Lower leg skin (tissue), 4 donors: ENCODE data around the gene ETFRF1. TPM values are rescaled to one million over a fixed set of nuclear protein-coding genes. Genes with fewer than 3 reads are reported as not detected.

Experiments used
- DNase-seq, 2 donors: peaks; one replicate each; pipeline ENCODE4 v3.0.0-alpha.2; 2019; ENCODE audit warnings: low spot score in 2 of 2
- H3K4me3 ChIP-seq: fragments of 200-600 bp; sonication (generic); 2 replicates; pipeline ENCODE4 v1.5.1; 2017; ENCODE audit warnings: mild to moderate bottlenecking, low read depth; ENCODE audit not compliant: poor library complexity, severe bottlenecking
- CTCF ChIP-seq, 3 donors: fragments of 450-650 bp; IDR thresholded peaks; one replicate each; pipeline ENCODE4 v1.5.1; 2016; ENCODE audit warnings: antibody characterized with exemption in 3 of 3, mild to moderate bottlenecking in 3 of 3, moderate library complexity in 2 of 3
- POLR2A ChIP-seq, 2 donors: fragments of 450-650 bp; IDR thresholded peaks; one replicate each; pipeline ENCODE4 v1.6.1; 2016 to 2017; ENCODE audit warnings: antibody characterized with exemption in 2 of 2, mild to moderate bottlenecking in 1 of 2, moderate library complexity in 1 of 2
- WGBS, 2 donors: methylation state at CpG; one replicate each; pipeline ENCODE4 v1.1.5; 2018; 5-methylcytosine and 5-hydroxymethylcytosine counted together
- intact Hi-C: fragments of 100-400 bp; cut with DNase I; formaldehyde crosslinking; loops from one replicate; pipeline ENCODE4 v1.15.0; 2023; ENCODE audit warnings: low total_unique reads
- total RNA-seq, 4 donors: library from RNA; depleted of rRNA; stranded (reverse); fragments of >200 nt; gene quantifications; one replicate each; pipeline ENCODE4 v1.1.0, GENCODE V29; 2016

The ETFRF1 gene
- total RNA-seq, 4 donors from 2014 or later = 26.1 to 59.9 (median 38.0) TPM

- DNase-seq = no peak
- WGBS, 2 donors = 48 to 53% methylated on average over 3 of the region's 3 CpGs
- H3K4me3 ChIP-seq = no peak overlapping the region
- intact Hi-C loops = no loop called here
- TF ChIP-seq CTCF (IDR thresholded peaks at IDR 0.05) = no peak
- no peak for TF ChIP-seq POLR2A (IDR thresholded peaks at IDR 0.05)
Observed at GRCh38 chr12:25186788-25187402, 8.1 kb upstream of the ETFRF1 start.

- H3K4me3 ChIP-seq = no peak overlapping the region
- TF ChIP-seq POLR2A (IDR thresholded peaks at IDR 0.05) (no peak), CTCF (IDR thresholded peaks at IDR 0.05) (no peak)
- intact Hi-C loops = no loop called here
- no peak for DNase-seq
- WGBS, 2 donors = 36 to 43% methylated on average over 2 of the region's 2 CpGs
Observed at GRCh38 chr12:25187781-25188180, 7.3 kb upstream of the ETFRF1 start.

GRCh38 chr12:25189656-25190055, 5.4 kb upstream of the ETFRF1 start:
- no peak for DNase-seq
- intact Hi-C loops = no loop called here
- TF ChIP-seq CTCF (IDR thresholded peaks at IDR 0.05) (no peak), POLR2A (IDR thresholded peaks at IDR 0.05) (no peak)
- no peak overlapping the region for H3K4me3 ChIP-seq

- intact Hi-C loops = no loop called here
- TF ChIP-seq CTCF (IDR thresholded peaks at IDR 0.05) (no peak), POLR2A (IDR thresholded peaks at IDR 0.05) (no peak)
- no peak for DNase-seq
- 96 to 98% methylated on average over 6 of the region's 6 CpGs for WGBS, 2 donors
- no peak overlapping the region for H3K4me3 ChIP-seq
Observed at GRCh38 chr12:25190793-25191192, 4.2 kb upstream of the ETFRF1 start.

GRCh38 chr12:25194214-25194613, 823 bp upstream of the ETFRF1 start:
- intact Hi-C loops = no loop called here
- TF ChIP-seq POLR2A (IDR thresholded peaks at IDR 0.05) (no peak), CTCF (IDR thresholded peaks at IDR 0.05) (no peak)
- no peak overlapping the region for H3K4me3 ChIP-seq
- no peak for DNase-seq
- 8 to 9% methylated on average over 1 of the region's 1 CpG for WGBS, 2 donors

- 1 to 4% methylated on average over 11 of the region's 11 CpGs for WGBS, 2 donors
- peak overlapping the region; percentile 49 for H3K4me3 ChIP-seq
- TF ChIP-seq POLR2A (IDR thresholded peaks at IDR 0.05) (no peak), CTCF (IDR thresholded peaks at IDR 0.05) (no peak)
- intact Hi-C loops = no loop called here
- DNase-seq = no peak
Observed at GRCh38 chr12:25194722-25195055, 348 bp upstream of the ETFRF1 start.
